ENCODE measurements around the gene FEM1C. TPM values are rescaled to one million over a fixed set of nuclear protein-coding genes. Genes with fewer than 3 reads are reported as not detected.

The FEM1C gene
- total RNA-seq, 1 donor from 2014 or later = 14.6 TPM

DNA sequence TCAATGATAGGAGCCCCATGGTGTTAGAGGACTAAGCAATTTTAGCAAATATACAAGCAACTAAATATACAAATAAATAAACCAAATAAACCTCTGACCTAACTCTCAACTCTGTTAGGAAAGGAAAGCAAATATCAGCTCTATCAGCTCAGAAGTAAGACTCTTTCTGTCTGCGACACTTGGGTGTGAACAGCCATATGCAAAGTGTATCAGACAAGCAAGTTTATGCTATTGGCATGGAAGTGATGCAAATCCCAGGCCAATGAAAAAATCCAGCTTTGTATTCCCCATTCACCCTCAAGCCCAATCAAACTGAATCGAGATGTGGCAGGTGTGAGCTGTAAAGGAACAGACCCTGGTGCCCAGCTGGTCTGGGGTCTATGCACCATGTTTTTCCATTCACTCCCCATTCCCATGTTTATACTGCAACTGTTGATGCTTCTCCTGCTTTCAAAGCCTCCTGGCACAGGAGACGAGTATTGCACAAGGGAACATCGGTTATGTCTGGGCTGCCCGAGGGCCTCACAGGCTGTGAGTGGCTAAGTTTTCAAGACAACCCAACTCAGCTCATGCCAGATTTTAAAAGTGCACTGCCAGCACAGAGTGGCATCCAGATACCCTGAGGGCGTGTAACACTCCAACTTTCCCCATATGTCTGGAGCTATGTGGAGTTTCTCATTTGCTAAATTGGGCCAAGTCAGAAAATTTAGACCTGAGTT, 73.1 kb downstream of the FEM1C start:
- H3K4me3 Mint-ChIP-seq = no peak overlapping the region
- H3K4me1 Mint-ChIP-seq = no peaks in the 10 kb centered on the region
- DNase-seq = no peak
- H3K9me3 Mint-ChIP-seq = peaks cover under 1% of the 10 kb centered on the region
- H3K27ac Mint-ChIP-seq = no peak overlapping the region
- intact Hi-C loops (cut with micrococcal nuclease) = no loop called here
- H3K36me3 Mint-ChIP-seq (ENCODE audit: low read depth) = no peaks in the 10 kb centered on the region
- peaks cover 22% of the 10 kb centered on the region for H3K27me3 Mint-ChIP-seq

DNA sequence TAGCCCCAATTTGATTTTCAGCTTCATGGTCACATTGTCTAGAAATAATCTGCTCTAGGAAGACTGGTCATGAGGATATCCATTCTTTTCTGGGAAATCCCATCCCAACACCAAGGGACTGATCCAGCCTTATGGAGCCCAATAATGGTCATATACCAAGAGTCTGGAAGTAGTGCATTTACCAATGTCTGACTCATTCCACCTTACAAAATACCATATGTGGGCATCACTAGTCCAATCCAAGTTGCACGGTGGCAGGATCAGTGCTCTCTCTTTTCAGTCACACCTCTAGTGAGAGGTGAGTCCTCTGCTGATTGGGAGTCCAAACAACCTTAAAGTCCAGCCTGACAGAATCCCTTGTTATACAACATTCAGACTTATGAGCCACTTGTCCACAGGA, 73.7 kb downstream of the FEM1C start:
- no peaks in the 10 kb centered on the region for H3K36me3 Mint-ChIP-seq (ENCODE audit: low read depth)
- no peak overlapping the region for H3K4me3 Mint-ChIP-seq
- no peak for DNase-seq
- no peaks in the 10 kb centered on the region for H3K9me3 Mint-ChIP-seq
- intact Hi-C loops (cut with micrococcal nuclease) = no loop called here
- H3K27ac Mint-ChIP-seq = no peak overlapping the region
- peaks cover 24% of the 10 kb centered on the region for H3K27me3 Mint-ChIP-seq
- no peaks in the 10 kb centered on the region for H3K4me1 Mint-ChIP-seq

Other genes with a start within 250 kb of the FEM1C start
- 0.31 and 0.49 TPM in 2 replicates for gene CCDC112, start 248.1 kb downstream of the FEM1C start, total RNA-seq
- 0.86 and 1.0 TPM in 2 replicates for gene TICAM2, start 57.7 kb upstream of the FEM1C start, total RNA-seq
- 40.9 and 41.9 TPM in 2 replicates for gene TMED7, start 81.3 kb upstream of the FEM1C start, total RNA-seq

All from activated CD4-positive, alpha-beta T cell treated with anti-CD3 and anti-CD28 coated beads, Interleukin-2, amount 10 ng/mL, durations not matched to agents 24 days and 14 days (primary cell).